ENCODE measurements around the gene CLBA1.

DNA sequence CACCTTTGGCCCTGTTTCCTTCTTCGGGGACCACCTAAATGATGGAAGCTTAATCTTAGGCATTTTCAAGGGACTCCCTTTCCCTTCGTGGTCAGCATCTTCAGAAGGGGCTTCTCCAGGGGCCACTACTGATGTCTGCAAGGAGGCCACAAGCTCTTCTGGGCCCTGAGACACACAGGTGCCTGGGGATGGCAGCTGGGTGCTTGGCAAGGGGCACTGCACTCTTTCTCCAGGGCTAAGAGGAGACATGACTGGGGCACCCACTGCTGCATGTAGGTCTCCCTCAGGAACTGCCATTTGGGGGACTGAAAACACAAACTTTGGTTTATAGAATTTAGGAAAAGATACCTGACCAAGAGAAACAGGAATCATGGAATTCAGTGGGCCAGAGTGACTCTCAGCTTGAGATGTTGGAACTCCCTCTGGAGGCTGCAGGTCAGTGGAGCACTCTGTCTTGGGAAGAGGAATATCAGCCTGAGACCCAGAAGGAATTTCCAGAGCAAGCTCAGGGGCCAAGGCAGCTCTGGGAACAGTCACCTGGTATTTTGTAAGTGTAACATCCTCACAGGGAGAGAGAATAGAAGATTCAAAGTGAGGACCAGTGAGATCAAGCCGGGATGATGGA, 45.0 kb upstream of the CLBA1 start:
- TF ChIP-seq POLR2AphosphoS5 (IDR thresholded peaks at IDR 0.05; ENCODE audit: low read depth, low read length) (no peak), TAF1 (IDR thresholded peaks at IDR 0.05; ENCODE audit: borderline replicate concordance, low read depth, low read length) (no peak), POLR2A (IDR thresholded peaks at IDR 0.05; ENCODE audit: low read depth, low read length) (no peak)
